Gastroesophageal sphincter (tissue), 3 donors: ENCODE data around the gene KDM2A.

Source experiments
- EP300 ChIP-seq: sonication (generic); formaldehyde crosslinking; IDR thresholded peaks from one replicate; pipeline ENCODE4 v1.6.1; 2017; ENCODE audit warnings: antibody characterized with exemption, mild to moderate bottlenecking
- POLR2A ChIP-seq, 2 donors: fragments of 450-650 bp; IDR thresholded peaks; one replicate each; pipeline ENCODE4 v1.6.1; 2017; ENCODE audit warnings: antibody characterized with exemption in 2 of 2, mild to moderate bottlenecking in 2 of 2, moderate library complexity in 1 of 2
- TF ChIP-seq, protein P1 (sequence below), 4 experiments: fragments of 200-600 bp in 2 of 4; fragments of 450-650 bp in 2 of 4; sonication (generic) in 1 of 4; IDR thresholded peaks; one replicate each; pipeline ENCODE4 v1.5.1; 2017 to 2019; ENCODE audit warnings: antibody characterized with exemption in 4 of 4, mild to moderate bottlenecking in 2 of 4, moderate library complexity in 2 of 4

- TF ChIP-seq, protein P1, sequence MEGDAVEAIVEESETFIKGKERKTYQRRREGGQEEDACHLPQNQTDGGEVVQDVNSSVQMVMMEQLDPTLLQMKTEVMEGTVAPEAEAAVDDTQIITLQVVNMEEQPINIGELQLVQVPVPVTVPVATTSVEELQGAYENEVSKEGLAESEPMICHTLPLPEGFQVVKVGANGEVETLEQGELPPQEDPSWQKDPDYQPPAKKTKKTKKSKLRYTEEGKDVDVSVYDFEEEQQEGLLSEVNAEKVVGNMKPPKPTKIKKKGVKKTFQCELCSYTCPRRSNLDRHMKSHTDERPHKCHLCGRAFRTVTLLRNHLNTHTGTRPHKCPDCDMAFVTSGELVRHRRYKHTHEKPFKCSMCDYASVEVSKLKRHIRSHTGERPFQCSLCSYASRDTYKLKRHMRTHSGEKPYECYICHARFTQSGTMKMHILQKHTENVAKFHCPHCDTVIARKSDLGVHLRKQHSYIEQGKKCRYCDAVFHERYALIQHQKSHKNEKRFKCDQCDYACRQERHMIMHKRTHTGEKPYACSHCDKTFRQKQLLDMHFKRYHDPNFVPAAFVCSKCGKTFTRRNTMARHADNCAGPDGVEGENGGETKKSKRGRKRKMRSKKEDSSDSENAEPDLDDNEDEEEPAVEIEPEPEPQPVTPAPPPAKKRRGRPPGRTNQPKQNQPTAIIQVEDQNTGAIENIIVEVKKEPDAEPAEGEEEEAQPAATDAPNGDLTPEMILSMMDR (IDR thresholded peaks at IDR 0.05): no peak
- no peak for TF ChIP-seq EP300
- TF ChIP-seq POLR2A (IDR thresholded peaks at IDR 0.05): no peak
Observed at GRCh38 chr11:67179892-67180490, 60.9 kb downstream of the KDM2A start.
